Measurements from ENCODE around the gene ARL15.
A peak's percentile ranks its signal among the peaks of the same experiment; 100 is the strongest.

The ARL15 gene

GRCh38 chr5:54247226-54247625 is 63.1 kb downstream of the ARL15 start:
- no peak for DNase-seq (ENCODE audit: low spot score)

- peak; percentile 66 for DNase-seq (ENCODE audit: low spot score)
Observed at GRCh38 chr5:54243483-54244080, 66.8 kb downstream of the ARL15 start.

- DNase-seq (ENCODE audit: low spot score), result no peak
Observed at GRCh38 chr5:54242297-54242696, 68.1 kb downstream of the ARL15 start.

GRCh38 chr5:54234304-54234933 is 76.0 kb downstream of the ARL15 start:
- DNase-seq (ENCODE audit: low spot score), result peak; percentile 19

- no peak for DNase-seq (ENCODE audit: low spot score)
Observed at GRCh38 chr5:54230936-54231685, 79.3 kb downstream of the ARL15 start.

- peak; percentile 72 for DNase-seq (ENCODE audit: low spot score)
Observed at GRCh38 chr5:54229041-54229780, 81.2 kb downstream of the ARL15 start.

GRCh38 chr5:54227759-54228158 is 82.6 kb downstream of the ARL15 start:
- no peak for DNase-seq (ENCODE audit: low spot score)

- DNase-seq (ENCODE audit: low spot score), result no peak
Observed at GRCh38 chr5:54227109-54227508, 83.3 kb downstream of the ARL15 start.

GRCh38 chr5:54226215-54226614 is 84.2 kb downstream of the ARL15 start:
- no peak for DNase-seq (ENCODE audit: low spot score)

- no peak for DNase-seq (ENCODE audit: low spot score)
Observed at GRCh38 chr5:54224103-54224826, 86.1 kb downstream of the ARL15 start.

- DNase-seq (ENCODE audit: low spot score), result no peak
Observed at GRCh38 chr5:54222336-54222735, 88.0 kb downstream of the ARL15 start.

- DNase-seq (ENCODE audit: low spot score), result no peak
Observed at GRCh38 chr5:54221135-54221534, 89.2 kb downstream of the ARL15 start.

- DNase-seq (ENCODE audit: low spot score), result no peak
Observed at GRCh38 chr5:54220230-54221040, 89.9 kb downstream of the ARL15 start.

- peak; percentile 52 for DNase-seq (ENCODE audit: low spot score)
Observed at GRCh38 chr5:54217826-54218503, 92.4 kb downstream of the ARL15 start.

GRCh38 chr5:54215233-54215736 is 95.1 kb downstream of the ARL15 start:
- DNase-seq (ENCODE audit: low spot score), result no peak

- DNase-seq (ENCODE audit: low spot score), result no peak
Observed at GRCh38 chr5:54214722-54215121, 95.7 kb downstream of the ARL15 start.

GRCh38 chr5:54212331-54212730 is 98.0 kb downstream of the ARL15 start:
- DNase-seq (ENCODE audit: low spot score), result no peak

GRCh38 chr5:54211912-54212311 is 98.5 kb downstream of the ARL15 start:
- no peak for DNase-seq (ENCODE audit: low spot score)

GRCh38 chr5:54207566-54207965 is 102.8 kb downstream of the ARL15 start:
- no peak for DNase-seq (ENCODE audit: low spot score)

GRCh38 chr5:54206580-54207229 is 103.7 kb downstream of the ARL15 start:
- DNase-seq (ENCODE audit: low spot score), result no peak
